Activated gamma-delta T cell treated with Interleukin-2 at 50 U/mL for 16 hours (primary cell): Measurements from ENCODE around the gene GLIPR2.
"Not testable (repeated sequence)": the region's sequence is repeated elsewhere in the genome, so short reads cannot be mapped to it uniquely, and the experiment has no call there.

Experiments used
- DNase-seq: peaks from one replicate; pipeline ENCODE4 v3.0.0-alpha.2; 2020

GLIPR2 gene

DNA sequence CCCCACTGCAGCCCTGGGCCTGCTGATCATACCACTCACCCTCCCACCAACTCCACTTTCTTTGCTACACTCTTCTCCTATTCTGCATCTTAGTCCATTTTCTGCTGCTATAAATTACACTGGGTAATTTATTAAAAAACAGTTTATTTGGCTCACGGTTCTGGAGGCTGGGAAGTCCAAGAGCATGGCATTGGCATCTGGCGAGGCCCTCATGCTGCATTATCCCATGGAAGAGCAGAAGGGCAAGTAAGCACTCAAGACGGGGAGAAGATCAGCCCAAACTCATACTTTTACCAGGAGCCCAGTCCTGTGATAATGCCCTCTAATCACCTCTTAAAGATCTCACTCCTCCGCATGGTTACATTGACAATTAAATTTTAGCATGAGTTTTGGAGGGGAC lies 9.4 kb downstream of the GLIPR2 start:
- DNase-seq, result no peak

DNA sequence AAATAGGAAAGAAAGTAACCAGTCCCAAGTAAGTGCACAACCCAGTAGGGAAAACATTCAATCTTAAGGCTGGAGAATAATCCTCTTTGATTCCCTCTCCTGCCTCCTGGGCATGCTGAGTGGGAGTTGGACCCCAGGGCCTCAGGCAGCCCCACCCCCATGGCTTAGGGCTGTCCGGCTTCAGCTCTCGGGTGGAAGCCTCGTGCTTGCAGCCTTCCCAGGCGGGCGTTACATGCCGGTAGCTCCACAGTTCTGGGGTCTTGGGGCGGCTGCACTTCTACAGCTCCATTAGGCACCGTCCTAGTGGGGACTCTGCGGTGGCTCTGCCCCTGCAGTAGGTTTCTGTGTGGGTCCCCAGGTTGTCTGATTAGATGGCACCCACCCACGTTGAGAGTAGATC lies 10.1 kb downstream of the GLIPR2 start:
- DNase-seq, result no peak

DNA sequence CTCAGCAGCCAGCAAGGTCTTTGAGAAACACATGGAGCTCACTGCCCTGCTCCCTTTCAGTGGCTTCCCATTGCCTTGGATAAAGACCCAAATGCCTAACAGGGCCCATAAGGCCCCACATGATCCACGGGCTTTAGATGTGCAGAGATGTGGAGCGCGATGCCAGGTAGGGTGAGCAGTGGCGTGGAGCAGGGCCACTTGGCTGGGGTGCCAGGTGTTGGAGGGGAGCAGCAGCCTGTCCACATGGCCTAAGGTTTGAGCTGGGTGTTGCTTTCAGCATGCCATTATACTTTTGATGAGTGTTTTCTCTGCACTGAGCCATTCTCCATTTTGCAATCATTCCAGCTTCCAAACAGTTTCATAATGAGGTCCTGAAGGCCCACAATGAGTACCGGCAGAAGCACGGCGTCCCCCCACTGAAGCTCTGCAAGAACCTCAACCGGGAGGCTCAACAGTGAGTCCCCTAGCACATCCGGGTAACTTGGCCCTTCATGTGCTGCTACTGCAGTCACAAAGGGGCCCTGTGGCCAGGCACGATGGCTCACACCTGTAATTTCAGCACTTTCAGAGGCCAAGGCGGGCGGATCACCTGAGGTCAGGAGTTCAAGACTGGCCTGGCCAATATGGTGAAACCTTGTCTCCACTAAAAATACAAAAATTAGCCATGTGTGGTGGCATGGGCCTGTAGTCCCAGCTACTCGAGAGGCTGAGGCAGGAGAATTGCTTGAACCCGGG lies 11.1 kb downstream of the GLIPR2 start:
- DNase-seq, result no peak

- peak; percentile 78 for DNase-seq
Measured at GRCh38 chr9:36148311-36149051, 11.9 kb downstream of the GLIPR2 start.

DNA sequence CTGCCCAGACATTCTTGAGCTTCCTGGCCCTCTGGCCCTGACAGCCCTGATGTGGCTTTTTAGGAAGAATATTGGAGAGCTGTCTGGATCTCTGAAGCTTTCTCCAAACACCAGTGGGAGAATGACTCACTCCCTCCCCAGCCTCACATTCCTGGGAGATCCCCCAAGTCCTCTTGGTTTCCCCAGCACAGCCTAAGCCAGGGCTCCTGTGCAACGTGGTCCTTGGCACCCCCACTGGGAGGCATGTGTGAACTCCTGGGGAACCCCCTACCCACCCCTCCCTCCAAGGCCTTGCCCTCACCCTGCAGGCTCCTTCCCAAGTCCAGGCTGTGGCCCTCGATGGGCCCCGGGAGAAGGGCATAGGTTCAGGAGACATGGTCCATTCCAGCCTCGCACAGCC lies 12.7 kb downstream of the GLIPR2 start:
- no peak for DNase-seq

- no peak for DNase-seq
Measured at GRCh38 chr9:36150574-36151315, 14.2 kb downstream of the GLIPR2 start.

GRCh38 chr9:36151316-36152210 lies 15.0 kb downstream of the GLIPR2 start:
- peak; percentile 89 for DNase-seq

DNA sequence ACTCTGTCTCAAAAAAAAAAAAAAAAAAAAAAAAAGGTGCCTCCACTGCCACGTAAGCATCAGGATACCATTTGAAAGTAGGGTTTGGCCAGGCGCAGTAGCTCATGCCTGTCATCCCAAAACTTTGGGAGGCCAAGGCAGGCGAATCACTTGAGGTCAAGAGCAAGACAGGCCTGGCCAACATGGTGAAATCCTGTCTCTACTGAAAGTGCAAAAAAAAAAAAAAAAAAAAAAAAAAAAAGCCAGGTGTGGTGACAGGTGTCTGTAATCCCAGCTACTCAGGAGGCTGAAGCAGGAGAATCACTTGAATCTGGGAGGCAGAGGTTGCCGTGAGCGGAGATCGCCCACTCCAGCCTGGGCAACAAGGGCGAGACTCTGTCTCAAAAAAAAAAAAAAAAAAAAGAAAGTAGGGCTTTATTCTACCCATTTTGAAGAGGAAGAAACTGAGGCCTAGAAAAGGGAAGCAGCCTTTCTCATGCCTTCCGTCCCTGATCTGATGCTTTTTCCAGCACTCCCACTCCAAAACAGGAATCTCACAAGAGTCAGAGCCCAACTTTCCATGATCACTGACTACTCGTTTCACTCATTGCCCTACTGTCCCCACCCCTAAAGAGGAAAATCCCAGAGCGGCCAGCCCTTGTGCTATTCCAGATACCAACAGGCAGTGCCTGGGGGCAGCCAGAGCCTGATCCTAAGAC lies 16.4 kb downstream of the GLIPR2 start:
- DNase-seq, result no peak

- no peak for DNase-seq
Measured at GRCh38 chr9:36153746-36154145, 17.2 kb downstream of the GLIPR2 start.

DNA sequence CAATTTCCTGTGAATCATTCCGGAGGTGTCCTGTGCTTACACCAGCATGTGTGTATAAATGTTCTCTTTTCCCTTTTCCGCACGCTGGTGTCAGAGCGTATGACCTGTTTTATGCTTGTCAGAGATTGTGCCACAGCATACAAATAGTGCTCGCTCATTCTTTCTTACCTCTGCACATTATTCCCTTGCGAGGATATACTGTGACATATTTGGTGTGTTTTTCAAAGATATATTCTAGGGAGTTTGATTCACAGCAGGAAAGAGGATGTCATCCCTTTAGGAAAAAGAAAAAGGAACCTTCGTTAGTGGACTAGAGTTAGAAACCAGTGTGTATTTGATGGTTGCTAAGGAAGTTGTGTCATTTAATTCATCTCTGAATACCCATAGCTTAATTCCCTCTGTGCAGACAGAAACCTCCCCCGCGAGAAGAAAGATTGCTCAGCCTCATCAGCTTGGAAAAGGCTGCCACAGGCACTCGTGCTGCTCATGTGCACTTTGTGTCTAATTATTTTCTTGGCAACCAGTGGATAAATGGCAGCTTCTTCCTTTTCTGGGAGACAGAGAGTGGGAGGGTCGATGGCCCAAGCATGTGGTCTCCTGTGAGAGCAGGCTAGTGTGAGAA lies 17.9 kb downstream of the GLIPR2 start:
- DNase-seq, result no peak

DNA sequence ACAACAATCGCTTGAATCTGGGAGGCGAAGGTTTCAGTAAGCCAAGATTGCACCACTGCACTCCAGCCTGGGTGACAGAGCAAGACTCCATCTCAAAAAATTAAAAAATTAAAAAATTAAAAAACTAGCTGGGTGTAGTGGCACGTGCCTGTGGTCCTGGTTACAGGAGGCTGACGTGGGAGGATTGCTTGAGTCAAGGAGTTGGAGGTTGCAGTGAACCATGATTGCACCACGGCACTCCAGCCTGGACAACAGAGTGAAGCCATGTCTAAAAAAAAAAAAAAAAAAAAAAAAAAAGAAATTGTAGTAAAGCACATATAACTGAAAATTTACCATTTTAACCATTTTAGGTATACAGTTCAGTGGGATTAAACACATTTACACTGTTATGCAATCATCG lies 19.6 kb downstream of the GLIPR2 start:
- DNase-seq, result no peak

DNA sequence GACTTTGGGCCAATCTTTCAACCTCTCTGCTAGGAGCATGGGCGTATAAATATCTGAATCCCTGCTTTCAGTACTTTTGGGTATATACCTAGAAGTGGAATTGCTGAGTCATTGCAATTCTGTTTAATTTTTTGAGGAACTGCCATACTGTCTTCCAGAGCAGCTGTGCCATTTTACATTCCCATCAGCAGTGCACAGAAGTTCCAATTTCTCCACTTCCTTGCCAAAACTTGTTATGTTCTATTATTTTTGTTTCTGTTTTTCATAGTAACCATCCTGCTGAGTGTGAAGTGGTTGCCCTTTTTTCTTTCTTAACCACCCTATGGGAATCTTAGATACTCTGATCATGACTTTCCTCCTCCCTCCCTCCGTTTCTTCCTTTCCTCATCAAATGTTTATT lies 21.6 kb downstream of the GLIPR2 start:
- DNase-seq, result no peak

GRCh38 chr9:36158917-36159316 lies 22.4 kb downstream of the GLIPR2 start:
- DNase-seq, result no peak

GRCh38 chr9:36159509-36159908 lies 23.0 kb downstream of the GLIPR2 start:
- DNase-seq, result not testable (repeated sequence)

DNA sequence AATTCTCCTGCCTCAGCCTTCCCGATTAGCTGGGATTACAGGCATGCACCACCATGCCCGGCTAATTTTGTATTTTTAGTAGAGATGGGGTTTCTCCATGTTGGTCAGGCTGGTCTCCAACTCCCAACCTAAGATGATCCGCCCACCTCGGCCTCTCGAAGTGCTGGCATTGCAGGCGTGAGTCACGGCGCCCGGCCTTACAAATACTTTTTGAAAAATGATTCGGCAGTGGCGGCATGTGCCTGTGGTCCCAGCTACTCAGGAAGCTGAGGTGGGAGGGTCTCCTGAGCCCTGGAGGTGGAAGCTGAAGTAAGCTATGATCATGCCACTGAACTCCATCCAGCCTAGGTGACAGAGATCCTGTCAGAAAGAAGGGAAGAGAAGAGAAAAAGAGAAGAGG lies 23.6 kb downstream of the GLIPR2 start:
- DNase-seq, result not testable (repeated sequence)

- DNase-seq, result no peak
Measured at GRCh38 chr9:36161187-36161586, 24.7 kb downstream of the GLIPR2 start.

- no peak for DNase-seq
Measured at GRCh38 chr9:36162211-36162738, 25.7 kb downstream of the GLIPR2 start.

DNA sequence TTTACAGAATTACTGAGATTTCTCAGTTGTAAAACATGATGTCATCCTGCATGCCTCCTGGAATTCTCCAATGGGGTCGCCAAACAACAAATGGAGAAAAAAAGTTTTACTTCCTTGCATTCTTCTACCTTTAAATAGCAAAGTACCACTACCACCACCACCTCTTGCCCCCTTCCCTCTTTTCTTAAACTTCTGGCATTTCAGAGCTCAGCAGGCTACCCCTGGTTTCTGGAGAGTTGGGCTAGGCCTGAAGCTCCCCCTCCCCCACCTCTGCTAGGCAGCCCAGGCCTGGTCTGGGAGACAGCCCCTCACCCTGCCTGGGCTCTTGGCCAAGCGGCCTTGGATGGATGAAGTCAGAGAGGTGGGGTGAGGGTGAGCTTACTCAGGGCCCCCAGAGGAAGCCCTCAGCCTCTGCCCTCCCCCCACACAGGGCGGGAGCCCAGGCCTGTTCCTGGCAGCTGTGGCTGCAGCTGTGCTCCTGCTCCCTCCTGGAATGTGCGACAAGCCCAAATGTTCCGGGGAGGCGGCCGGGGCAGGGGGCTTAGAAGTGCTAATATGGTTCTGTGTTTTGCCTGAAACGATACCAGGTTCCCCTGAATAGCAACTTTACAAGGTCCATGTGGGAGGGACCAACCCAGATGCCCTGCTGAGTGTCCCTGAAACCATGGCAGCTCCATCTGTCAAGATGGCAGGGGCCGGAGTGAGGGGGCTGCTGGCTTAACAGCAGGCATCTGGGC lies 26.7 kb downstream of the GLIPR2 start:
- DNase-seq, result no peak

DNA sequence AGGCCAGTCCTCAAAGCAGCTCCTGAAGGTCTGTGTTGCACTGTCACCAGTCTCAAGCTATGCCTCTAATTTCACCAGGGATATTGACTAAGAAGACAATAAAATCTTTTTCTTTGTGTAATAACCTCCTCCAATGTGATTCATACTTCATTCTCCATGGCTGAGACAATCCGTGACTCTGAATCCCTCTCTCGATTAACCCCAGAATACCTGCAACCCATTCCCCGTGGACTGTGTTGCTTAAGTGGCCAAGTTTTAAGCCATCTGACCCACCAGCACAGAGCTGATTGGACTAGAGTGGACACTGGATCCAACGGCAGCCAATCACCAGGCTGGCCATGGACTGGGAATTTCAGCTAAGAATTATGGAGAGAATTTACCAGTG lies 27.2 kb downstream of the GLIPR2 start:
- DNase-seq, result no peak

- no peak for DNase-seq
Measured at GRCh38 chr9:36164372-36164771, 27.8 kb downstream of the GLIPR2 start.

- no peak for DNase-seq
Measured at GRCh38 chr9:36164989-36165388, 28.5 kb downstream of the GLIPR2 start.
